Measurements from ENCODE around the gene SEMA5A. TPM values are rescaled to one million over a fixed set of nuclear protein-coding genes. Genes with fewer than 3 reads are reported as not detected.

The SEMA5A gene
- total and polyA plus RNA-seq, 2 of the 13 experiments (the other 11 are each of a cell fraction or from before 2014, with no cell fraction given): 0.01 TPM; not detected in 1

- TF ChIP-seq ARNTL (CRISPR knock-in tag; IDR thresholded peaks at IDR 0.05) (no peak), SRSF9 (IDR thresholded peaks at IDR 0.05; ENCODE audit: borderline replicate concordance, insufficient read depth, low read depth, low read length, poor library complexity, severe bottlenecking) (no peak), RBAK (CRISPR knock-in tag; IDR thresholded peaks at IDR 0.05) (no peak), PHB2 (IDR thresholded peaks at IDR 0.05; ENCODE audit: partially characterized antibody) (no peak)
These were observed 276.9 kb downstream of the SEMA5A start (continued) for GRCh38 chr5:9269014-9269413.

DNA sequence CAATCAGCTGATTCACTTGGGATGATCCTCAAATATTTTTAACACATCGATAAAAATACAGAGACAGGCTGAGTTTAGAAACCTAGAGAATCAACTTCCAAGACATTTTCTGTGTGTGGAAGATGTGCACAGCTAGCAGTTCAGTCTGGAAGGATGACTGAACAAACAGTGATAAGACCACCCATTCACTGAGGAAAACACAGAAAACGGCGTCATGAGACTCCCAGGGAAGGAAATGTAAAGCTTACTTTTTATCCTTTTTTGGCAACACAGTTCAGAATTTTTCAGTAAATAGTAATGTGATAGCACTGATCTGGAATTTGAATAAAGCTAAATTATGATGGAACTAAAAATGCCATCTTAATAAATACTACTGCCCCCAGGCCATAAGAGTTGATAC, 277.6 kb downstream of the SEMA5A start:
- Histone ChIP-seq H3K4me2 (ENCODE audit: low read depth, low read length) (no peak overlapping the region), H3K36me3 (replicated peaks in 1 of 2; ENCODE audit: control insufficient read depth in 1 of 2, insufficient read depth in 2 of 2, low read length in 2 of 2) (no peaks in the 10 kb centered on the region), H2AFZ (ENCODE audit: low read length) (no peak overlapping the region), H4K20me1 (ENCODE audit: insufficient read depth, low read length) (no peaks in the 10 kb centered on the region), H3K9me3 (ENCODE audit: low read length) (peaks cover 20% of the 10 kb centered on the region; the same call in 1 of the 2 replicates), H3K4me3 (replicated peaks in 1 of 3; ENCODE audit: insufficient read depth in 1 of 3, low read depth in 2 of 3, low read length in 3 of 3) (no peak overlapping the region), H3K79me2 (ENCODE audit: insufficient read depth, low read length) (no peaks in the 10 kb centered on the region), H3K4me1 (ENCODE audit: insufficient read depth, low read length) (no peaks in the 10 kb centered on the region), H3K9ac (ENCODE audit: insufficient read depth, low read depth, low read length) (no peak overlapping the region), H3K27me3 (ENCODE audit: control insufficient read depth in 1 of 2, insufficient read depth in 2 of 2, low read length in 2 of 2) (no peaks in the 10 kb centered on the region), H3K27ac (ENCODE audit: extremely low read length, insufficient read depth, low read length) (no peak overlapping the region)
- no TSS peak for BruUV-seq (replicated peaks)
- intact Hi-C loops (cut with micrococcal nuclease; ENCODE audit: unreplicated experiment): no loop called here
- ChIA-PET CTCF (ENCODE audit: low intra/inter-chr PET ratio, low total read pairs) (no interaction called here), POLR2A (no interaction called here)
- DNase-seq (ENCODE audit: low spot score): no peak
- ATAC-seq: no peak
- no peak for FAIRE-seq
- TF ChIP-seq ZKSCAN8 (CRISPR knock-in tag; IDR thresholded peaks at IDR 0.05; ENCODE audit: borderline replicate concordance) (no peak), ZNF816 (CRISPR knock-in tag; IDR thresholded peaks at IDR 0.05; ENCODE audit: borderline replicate concordance) (no peak), ZBTB38 (CRISPR knock-in tag; IDR thresholded peaks at IDR 0.05) (no peak), HNRNPL (IDR thresholded peaks at IDR 0.05; ENCODE audit: low read depth, low read length) (no peak), ZNF570 (CRISPR knock-in tag; IDR thresholded peaks at IDR 0.05; ENCODE audit: borderline replicate concordance) (no peak), TGIF2 (CRISPR knock-in tag; IDR thresholded peaks at IDR 0.05) (no peak), DRAP1 (CRISPR knock-in tag; IDR thresholded peaks at IDR 0.05) (no peak), ZNF180 (CRISPR knock-in tag; IDR thresholded peaks at IDR 0.05; ENCODE audit: borderline replicate concordance, low read depth) (no peak), CBX1 (IDR thresholded peaks at IDR 0.05; ENCODE audit: low read depth) (no peak), MAZ (IDR thresholded peaks at IDR 0.05; ENCODE audit: borderline replicate concordance, low read depth, low read length) (no peak), MAZ (CRISPR knock-in tag; IDR thresholded peaks at IDR 0.05; ENCODE audit: low read depth) (no peak)
- 0% methylated on average over 3 of the region's 3 CpGs for WGBS (ENCODE audit: low lambda C conversion rate)
- in situ Hi-C loops (cut with HindIII; ENCODE audit: extremely low pct_ligation_motif_present, low pct_unique_long_range_greater_than_20kb): no loop called here
